Lower lobe of right lung (tissue), 2 donors: ENCODE data around the gene KCNIP2. TPM values are rescaled to one million over a fixed set of nuclear protein-coding genes. Genes with fewer than 3 reads are reported as not detected.
A peak's percentile ranks its signal among the peaks of the same experiment; 100 is the strongest.

Experiments
- ATAC-seq, 2 donors: fragments of 200-7000 bp; cut with Tn5 transposase; one replicate each; pipeline ENCODE4 v1.9.1; 2020 to 2022; ENCODE audit warnings: mild to moderate bottlenecking in 2 of 2, moderate library complexity in 2 of 2
- DNase-seq: peaks from one replicate; pipeline ENCODE4 v3.0.0-alpha.2; 2020
- H3K27ac ChIP-seq: fragments of 200-600 bp; one replicate; pipeline ENCODE4 v1.8.0; 2022
- H3K27me3 ChIP-seq: fragments of 200-600 bp; one replicate; pipeline ENCODE4 v1.8.0; 2022; ENCODE audit warnings: low read depth
- H3K36me3 ChIP-seq: fragments of 200-600 bp; one replicate; pipeline ENCODE4 v1.8.0; 2022; ENCODE audit warnings: mild to moderate bottlenecking
- H3K4me1 ChIP-seq: fragments of 200-600 bp; one replicate; pipeline ENCODE4 v1.8.0; 2022
- H3K4me3 ChIP-seq: fragments of 200-600 bp; one replicate; pipeline ENCODE4 v1.8.0; 2022; ENCODE audit warnings: mild to moderate bottlenecking
- H3K9me3 ChIP-seq: fragments of 200-600 bp; one replicate; pipeline ENCODE4 v1.8.0; 2022
- intact Hi-C: fragments of 100-400 bp; cut with DNase I; formaldehyde crosslinking; loops from one replicate; pipeline ENCODE4 v1.11.0; 2022
- total RNA-seq: library from RNA; stranded (reverse); fragmentation: NEBNext Ultra II Directional; extraction: Animal tissue kit (Norgen Biotek cat#: 25700); gene quantifications from one replicate; pipeline ENCODE4 v1.2.1, GENCODE V29; 2021
- TF ChIP-seq, protein P1 (sequence below): fragments of 200-600 bp; IDR thresholded peaks from one replicate; pipeline ENCODE4 v1.8.0; 2022; ENCODE audit warnings: antibody characterized with exemption, mild to moderate bottlenecking
- donor health status: DM: no; HTN: yes; CAD: no; lungs with severe emphysema.

KCNIP2 gene
- total RNA-seq, 1 donor from 2014 or later: 3.7 TPM

DNA sequence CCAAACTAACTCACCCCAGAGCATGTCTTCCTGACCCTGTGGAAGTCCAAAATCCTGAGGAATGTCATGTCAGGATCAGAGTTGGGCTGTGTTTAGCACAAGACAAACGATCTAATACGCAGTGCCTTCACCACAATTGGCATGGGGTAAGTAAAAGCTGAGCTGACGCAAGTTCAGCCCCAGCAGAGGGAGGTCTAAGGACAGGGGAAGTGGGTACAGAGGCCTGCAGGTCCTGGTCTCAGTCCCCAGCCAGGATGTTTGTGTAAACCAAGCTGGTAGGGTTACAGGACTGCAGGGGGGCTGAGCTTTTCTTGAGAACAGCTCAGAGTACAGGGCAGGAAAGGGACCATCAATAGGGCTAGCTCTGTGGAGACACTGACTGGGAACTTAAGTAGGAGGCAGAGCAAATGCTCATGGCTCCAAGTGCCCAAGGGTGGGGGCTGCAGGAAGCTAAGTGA lies 5.3 kb upstream of the KCNIP2 start:
- no peaks in the 10 kb centered on the region for H3K27me3 ChIP-seq
- H3K4me1 ChIP-seq: peaks cover 23% of the 10 kb centered on the region
- DNase-seq (peak; percentile 62), ATAC-seq (peak; percentile 54 to 77)
- peaks cover 46% of the 10 kb centered on the region for H3K36me3 ChIP-seq
- H3K27ac ChIP-seq: peak overlapping the region; percentile 28
- intact Hi-C loops: no loop called here
- H3K4me3 ChIP-seq: no peak overlapping the region
- TF ChIP-seq, protein P1, sequence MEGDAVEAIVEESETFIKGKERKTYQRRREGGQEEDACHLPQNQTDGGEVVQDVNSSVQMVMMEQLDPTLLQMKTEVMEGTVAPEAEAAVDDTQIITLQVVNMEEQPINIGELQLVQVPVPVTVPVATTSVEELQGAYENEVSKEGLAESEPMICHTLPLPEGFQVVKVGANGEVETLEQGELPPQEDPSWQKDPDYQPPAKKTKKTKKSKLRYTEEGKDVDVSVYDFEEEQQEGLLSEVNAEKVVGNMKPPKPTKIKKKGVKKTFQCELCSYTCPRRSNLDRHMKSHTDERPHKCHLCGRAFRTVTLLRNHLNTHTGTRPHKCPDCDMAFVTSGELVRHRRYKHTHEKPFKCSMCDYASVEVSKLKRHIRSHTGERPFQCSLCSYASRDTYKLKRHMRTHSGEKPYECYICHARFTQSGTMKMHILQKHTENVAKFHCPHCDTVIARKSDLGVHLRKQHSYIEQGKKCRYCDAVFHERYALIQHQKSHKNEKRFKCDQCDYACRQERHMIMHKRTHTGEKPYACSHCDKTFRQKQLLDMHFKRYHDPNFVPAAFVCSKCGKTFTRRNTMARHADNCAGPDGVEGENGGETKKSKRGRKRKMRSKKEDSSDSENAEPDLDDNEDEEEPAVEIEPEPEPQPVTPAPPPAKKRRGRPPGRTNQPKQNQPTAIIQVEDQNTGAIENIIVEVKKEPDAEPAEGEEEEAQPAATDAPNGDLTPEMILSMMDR: no peak
- H3K9me3 ChIP-seq: no peaks in the 10 kb centered on the region

GRCh38 chr10:101848408-101848807 lies 4.8 kb upstream of the KCNIP2 start:
- H3K27ac ChIP-seq: peak overlapping the region; percentile 28
- H3K9me3 ChIP-seq: no peaks in the 10 kb centered on the region
- DNase-seq: peak; percentile 34
- intact Hi-C loops: no loop called here
- no peaks in the 10 kb centered on the region for H3K27me3 ChIP-seq
- H3K4me3 ChIP-seq: no peak overlapping the region
- H3K36me3 ChIP-seq: peaks cover 46% of the 10 kb centered on the region
- peak; percentile 41 to 66 for ATAC-seq
- TF ChIP-seq, protein P1: no peak
- peaks cover 23% of the 10 kb centered on the region for H3K4me1 ChIP-seq

DNA sequence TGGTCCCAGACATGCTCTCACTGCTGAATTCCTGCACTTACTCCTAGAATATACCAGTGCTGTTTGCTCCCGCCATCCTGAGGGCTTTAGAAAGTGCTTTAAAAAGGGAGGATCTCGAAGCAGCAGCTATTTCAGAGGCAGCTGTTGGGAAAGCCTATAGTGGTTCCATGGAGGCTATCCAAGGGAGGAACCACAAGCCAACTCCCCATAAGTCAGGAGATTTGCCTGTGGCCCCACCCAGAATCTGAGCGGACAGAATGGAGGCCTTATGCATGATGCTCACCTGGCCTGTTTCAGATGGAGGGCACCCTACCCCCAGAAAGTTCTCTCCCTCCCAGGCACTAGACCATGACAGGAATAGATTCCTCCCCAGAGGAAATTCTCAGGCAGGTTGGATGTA lies 2.3 kb upstream of the KCNIP2 start:
- no peaks in the 10 kb centered on the region for H3K9me3 ChIP-seq
- ATAC-seq (no peak), DNase-seq (peak; percentile 15)
- H3K27ac ChIP-seq: no peak overlapping the region
- intact Hi-C loops: no loop called here
- no peaks in the 10 kb centered on the region for H3K27me3 ChIP-seq
- H3K4me1 ChIP-seq: peaks cover 34% of the 10 kb centered on the region
- peaks cover 38% of the 10 kb centered on the region for H3K36me3 ChIP-seq
- TF ChIP-seq, protein P1: no peak
- H3K4me3 ChIP-seq: no peak overlapping the region

GRCh38 chr10:101841826-101842225 lies 1.8 kb downstream of the KCNIP2 start:
- H3K4me1 ChIP-seq: peaks cover 26% of the 10 kb centered on the region

GRCh38 chr10:101840741-101841453 lies 2.7 kb downstream of the KCNIP2 start:
- Histone ChIP-seq H3K4me1 (peaks cover 31% of the 10 kb centered on the region), H3K27ac (no peak overlapping the region), H3K27me3 (no peaks in the 10 kb centered on the region), H3K36me3 (peaks cover 4% of the 10 kb centered on the region), H3K9me3 (no peaks in the 10 kb centered on the region), H3K4me3 (peak overlapping the region; percentile 42)
- peak; percentile 85 for DNase-seq
- TF ChIP-seq, protein P1: peak; percentile 95
- peak; percentile 89 to 92 for ATAC-seq
- intact Hi-C loops: no loop called here

More at GRCh38 chr10:101841826-101842225, 1.8 kb downstream of the KCNIP2 start:
- no peak overlapping the region for H3K27ac ChIP-seq
- DNase-seq (peak; percentile 3), ATAC-seq (no peak)
- TF ChIP-seq, protein P1: no peak
- intact Hi-C loops: no loop called here
- H3K9me3 ChIP-seq: no peaks in the 10 kb centered on the region
- H3K4me3 ChIP-seq: no peak overlapping the region
- peaks cover 13% of the 10 kb centered on the region for H3K36me3 ChIP-seq
- H3K27me3 ChIP-seq: no peaks in the 10 kb centered on the region
